Omental fat pad (tissue), 4 donors: Measurements from ENCODE around the gene SDK2. TPM values are rescaled to one million over a fixed set of nuclear protein-coding genes. Genes with fewer than 3 reads are reported as not detected.

Experiments
- ATAC-seq: fragments of 150-250 bp; one replicate; pipeline ENCODE4 v1.9.1; 2016; ENCODE audit warnings: mild to moderate bottlenecking, moderate library complexity; ENCODE audit not compliant: low FRiP score
- DNase-seq: peaks from one replicate; pipeline ENCODE4 v3.0.0-alpha.2; 2019; ENCODE audit warnings: low spot score
- CTCF ChIP-seq, 3 donors: fragments of 450-650 bp; IDR thresholded peaks; one replicate each; pipeline ENCODE4 v1.5.1; 2016 to 2017; ENCODE audit warnings: antibody characterized with exemption in 3 of 3, mild to moderate bottlenecking in 3 of 3, moderate library complexity in 2 of 3
- total RNA-seq, 4 donors: library from RNA; depleted of rRNA; stranded (reverse); fragments of >200 nt; gene quantifications; one replicate each; pipeline ENCODE4 v1.1.0, GENCODE V29; 2016

Gene SDK2
- total RNA-seq, 4 donors from 2014 or later = 0.46 to 1.4 (median 0.64) TPM

GRCh38 chr17:73686961-73687360 lies 42.7 kb upstream of the SDK2 start:
- TF ChIP-seq CTCF (IDR thresholded peaks at IDR 0.05) = no peak
- no peak for DNase-seq
- ATAC-seq = no peak

- DNase-seq (no peak), ATAC-seq (no peak)
- TF ChIP-seq CTCF (IDR thresholded peaks at IDR 0.05) = no peak
These were observed 41.9 kb upstream of the SDK2 start for GRCh38 chr17:73686126-73686525.

GRCh38 chr17:73684183-73684582 lies 39.9 kb upstream of the SDK2 start:
- TF ChIP-seq CTCF (IDR thresholded peaks at IDR 0.05) = no peak
- DNase-seq (no peak), ATAC-seq (no peak)

GRCh38 chr17:73683771-73684170 lies 39.5 kb upstream of the SDK2 start:
- ATAC-seq (no peak), DNase-seq (no peak)
- no peak for TF ChIP-seq CTCF (IDR thresholded peaks at IDR 0.05)

GRCh38 chr17:73681946-73682345 lies 37.7 kb upstream of the SDK2 start:
- ATAC-seq (no peak), DNase-seq (no peak)
- TF ChIP-seq CTCF (IDR thresholded peaks at IDR 0.05) = no peak

- ATAC-seq (no peak), DNase-seq (no peak)
- TF ChIP-seq CTCF (IDR thresholded peaks at IDR 0.05) = no peak
These were observed 35.2 kb upstream of the SDK2 start for GRCh38 chr17:73679476-73679875.

GRCh38 chr17:73678999-73679398 lies 34.8 kb upstream of the SDK2 start:
- no peak for DNase-seq
- no peak for TF ChIP-seq CTCF (IDR thresholded peaks at IDR 0.05)
- ATAC-seq = no peak
